H9 (cell line): Measurements from ENCODE around the gene CEP164. TPM values are rescaled to one million over a fixed set of nuclear protein-coding genes. Genes with fewer than 3 reads are reported as not detected.

Experiments
- DNase-seq: peaks from one replicate; pipeline ENCODE4 v3.0.0-alpha.2; 2017
- H2AFZ ChIP-seq: one replicate; pipeline ENCODE4 v1.6.1; 2013; ENCODE audit warnings: mild to moderate bottlenecking, low read length, control low read depth, moderate library complexity
- H2AK5ac ChIP-seq: 2 replicates; pipeline ENCODE4 v1.6.1; 2013; ENCODE audit warnings: low read length, control low read depth, mixed read lengths; ENCODE audit not compliant: insufficient read length
- H2BK120ac ChIP-seq: one replicate; pipeline ENCODE4 v1.6.1; 2013; ENCODE audit warnings: low read depth, mild to moderate bottlenecking, low read length, control low read depth, inconsistent platforms; ENCODE audit not compliant: poor library complexity, severe bottlenecking
- H2BK12ac ChIP-seq: 2 replicates; pipeline ENCODE4 v1.6.1; 2013; ENCODE audit warnings: low read length, control low read depth, mixed read lengths, low read depth; ENCODE audit not compliant: insufficient read length
- H2BK15ac ChIP-seq: 2 replicates; pipeline ENCODE4 v1.6.1; 2013; ENCODE audit warnings: low read depth, low read length, control low read depth
- H2BK20ac ChIP-seq: one replicate; pipeline ENCODE4 v1.6.1; 2013; ENCODE audit warnings: low read depth, mild to moderate bottlenecking, low read length, control low read depth, inconsistent platforms; ENCODE audit not compliant: poor library complexity, severe bottlenecking
- H2BK5ac ChIP-seq: 2 replicates; pipeline ENCODE4 v1.6.1; 2013; ENCODE audit warnings: low read length, control low read depth, mixed read lengths; ENCODE audit not compliant: insufficient read length
- H3K14ac ChIP-seq: 2 replicates; pipeline ENCODE4 v1.6.1; 2013; ENCODE audit warnings: low read length, control low read depth; ENCODE audit not compliant: insufficient read depth
- H3K18ac ChIP-seq: 2 replicates; pipeline ENCODE4 v1.6.1; 2013; ENCODE audit warnings: low read depth, mild to moderate bottlenecking, mixed read lengths, low read length, control low read depth; ENCODE audit not compliant: insufficient read length
- H3K23ac ChIP-seq: 2 replicates; pipeline ENCODE4 v1.6.1; 2013; ENCODE audit warnings: low read length, control low read depth, mixed read lengths, low read depth; ENCODE audit not compliant: insufficient read length
- H3K23me2 ChIP-seq: 2 replicates; pipeline ENCODE4 v1.6.1; 2013; ENCODE audit warnings: low read depth, mild to moderate bottlenecking, mixed read lengths, low read length, control low read depth; ENCODE audit not compliant: insufficient read length, poor library complexity, severe bottlenecking
- H3K27ac ChIP-seq: 2 replicates; pipeline ENCODE4 v1.5.1; 2013; ENCODE audit warnings: low read length, control low read depth, mixed read lengths, low read depth; ENCODE audit not compliant: insufficient read length
- H3K27me3 ChIP-seq: 2 replicates; pipeline ENCODE4 v1.6.1; 2013; ENCODE audit warnings: low read length, control low read depth, inconsistent platforms; ENCODE audit not compliant: insufficient read depth
- H3K4ac ChIP-seq: 2 replicates; pipeline ENCODE4 v1.6.1; 2013; ENCODE audit warnings: low read depth, mild to moderate bottlenecking, control low read depth, inconsistent platforms, low read length, moderate library complexity
- H3K4me1 ChIP-seq: 2 replicates; pipeline ENCODE4 v1.6.1; 2013; ENCODE audit warnings: low read length, control low read depth, inconsistent platforms; ENCODE audit not compliant: insufficient read depth
- H3K4me2 ChIP-seq: 2 replicates; pipeline ENCODE4 v1.6.1; 2013; ENCODE audit warnings: low read length, control low read depth, mixed read lengths; ENCODE audit not compliant: insufficient read length, insufficient read depth
- H3K56ac ChIP-seq: 2 replicates; pipeline ENCODE4 v1.6.1; 2013; ENCODE audit warnings: low read depth, mild to moderate bottlenecking, mixed read lengths, low read length, control low read depth; ENCODE audit not compliant: insufficient read length
- H3K79me1 ChIP-seq: 2 replicates; pipeline ENCODE4 v1.6.1; 2013; ENCODE audit warnings: low read depth, mild to moderate bottlenecking, moderate library complexity, low read length, control low read depth, inconsistent platforms; ENCODE audit not compliant: insufficient read depth, poor library complexity, severe bottlenecking
- H3K79me2 ChIP-seq: 2 replicates; pipeline ENCODE4 v1.6.1; 2013; ENCODE audit warnings: low read length, control low read depth, inconsistent platforms; ENCODE audit not compliant: insufficient read depth
- H3K9ac ChIP-seq: 2 replicates; pipeline ENCODE4 v1.6.1; 2013; ENCODE audit warnings: low read length, control low read depth, mixed read lengths; ENCODE audit not compliant: insufficient read length; ENCODE audit errors: extremely low read depth
- H3K9me3 ChIP-seq: one replicate; pipeline ENCODE4 v1.6.1; 2013; ENCODE audit warnings: low read depth, low read length, inconsistent platforms; ENCODE audit not compliant: control insufficient read depth
- H3T11ph ChIP-seq: one replicate; pipeline ENCODE4 v1.6.1; 2013; ENCODE audit warnings: mild to moderate bottlenecking, low read length, control low read depth, inconsistent platforms
- H4K20me1 ChIP-seq: one replicate; pipeline ENCODE4 v1.6.1; 2013; ENCODE audit not compliant: control insufficient read depth, insufficient read length, insufficient read depth
- H4K5ac ChIP-seq: 2 replicates; pipeline ENCODE4 v1.6.1; 2013; ENCODE audit warnings: low read depth, mild to moderate bottlenecking, mixed read lengths, low read length, control low read depth; ENCODE audit not compliant: insufficient read length
- H4K8ac ChIP-seq: replicated peaks from 2 replicates; pipeline ENCODE4 v1.6.1; 2013; ENCODE audit warnings: low read length, control low read depth, mixed read lengths, low read depth; ENCODE audit not compliant: insufficient read length
- H4K91ac ChIP-seq: 2 replicates; pipeline ENCODE4 v1.6.1; 2013; ENCODE audit warnings: low read depth, mild to moderate bottlenecking, moderate library complexity, mixed read lengths, low read length, control low read depth; ENCODE audit not compliant: insufficient read length
- H3K27ac Mint-ChIP-seq, 3 experiments: 2 replicates in 2 of 3; 3 replicates in 1 of 3; pipeline ENCODE4 v1.8.0; 2020 to 2021; ENCODE audit warnings: mixed read lengths in 3 of 3, mild to moderate bottlenecking in 1 of 3, moderate library complexity in 1 of 3
- H3K27me3 Mint-ChIP-seq: 2 replicates; pipeline ENCODE4 v1.8.0; 2021; ENCODE audit warnings: low read depth, mild to moderate bottlenecking, moderate library complexity, mixed read lengths
- H3K36me3 Mint-ChIP-seq, 3 experiments: 2 replicates in 2 of 3; 3 replicates in 1 of 3; pipeline ENCODE4 v1.8.0; 2020 to 2021; ENCODE audit warnings: low read depth in 3 of 3, mixed read lengths in 3 of 3; ENCODE audit not compliant: insufficient read depth in 1 of 3
- H3K4me1 Mint-ChIP-seq, 2 experiments: 2 replicates each; pipeline ENCODE4 v1.8.0; 2020; ENCODE audit warnings: mixed read lengths in 2 of 2
- H3K4me3 Mint-ChIP-seq, 2 experiments: 2 replicates in 1 of 2; 3 replicates in 1 of 2; pipeline ENCODE4 v1.8.0; 2020 to 2021; ENCODE audit warnings: mild to moderate bottlenecking in 2 of 2, mixed read lengths in 2 of 2, moderate library complexity in 1 of 2
- H3K9me3 Mint-ChIP-seq, 2 experiments: 2 replicates in 1 of 2; 3 replicates in 1 of 2; pipeline ENCODE4 v1.8.0; 2020; ENCODE audit warnings: mild to moderate bottlenecking in 2 of 2, mixed read lengths in 2 of 2, moderate library complexity in 1 of 2
- WGBS: extraction: QIAGEN DNeasy Blood & Tissue Kit; methylation state at CpG from one replicate; pipeline ENCODE4 v1.1.7; 2013; ENCODE audit warnings: missing lambda C conversion rate, low lambda C conversion rate, mixed read lengths; ENCODE audit not compliant: insufficient read length; ENCODE audit errors: extremely low coverage; 5-methylcytosine and 5-hydroxymethylcytosine counted together
- total RNA-seq: library from RNA; stranded (reverse); gene quantifications from 2 replicates; pipeline ENCODE4 v1.2.1, GENCODE V29; 2021
- TF ChIP-seq, protein P1 (sequence below): fragments of 200-600 bp; sonication (generic); conservative IDR thresholded peaks from 3 replicates; pipeline ENCODE4 v1.8.0; 2021; ENCODE audit warnings: antibody characterized with exemption, mild to moderate bottlenecking

CEP164 gene
- total RNA-seq, 1 experiment from 2014 or later = 24.9 TPM

DNA sequence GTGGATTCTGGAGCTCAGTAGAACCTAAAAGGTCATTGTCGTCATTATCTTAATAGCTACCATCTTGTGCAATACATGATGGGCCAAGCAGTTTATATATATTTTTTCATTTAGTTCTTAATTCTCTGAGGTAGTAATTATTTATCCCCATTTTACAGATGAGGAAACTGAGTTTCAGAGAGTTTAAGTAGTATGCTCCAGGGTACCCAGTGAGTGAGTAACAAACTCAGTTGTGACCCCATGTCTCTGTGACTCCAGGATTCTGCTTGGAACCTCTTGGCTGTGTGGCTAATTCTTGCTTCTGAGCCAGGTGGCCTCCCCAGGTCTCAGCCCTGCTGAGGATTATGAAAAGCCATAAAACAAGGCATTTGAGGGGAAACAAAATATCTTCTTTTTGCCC, 82.6 kb downstream of the CEP164 start:
- no peak overlapping the region for H3T11ph ChIP-seq
- H3K14ac ChIP-seq = no peak overlapping the region
- TF ChIP-seq, protein P1, sequence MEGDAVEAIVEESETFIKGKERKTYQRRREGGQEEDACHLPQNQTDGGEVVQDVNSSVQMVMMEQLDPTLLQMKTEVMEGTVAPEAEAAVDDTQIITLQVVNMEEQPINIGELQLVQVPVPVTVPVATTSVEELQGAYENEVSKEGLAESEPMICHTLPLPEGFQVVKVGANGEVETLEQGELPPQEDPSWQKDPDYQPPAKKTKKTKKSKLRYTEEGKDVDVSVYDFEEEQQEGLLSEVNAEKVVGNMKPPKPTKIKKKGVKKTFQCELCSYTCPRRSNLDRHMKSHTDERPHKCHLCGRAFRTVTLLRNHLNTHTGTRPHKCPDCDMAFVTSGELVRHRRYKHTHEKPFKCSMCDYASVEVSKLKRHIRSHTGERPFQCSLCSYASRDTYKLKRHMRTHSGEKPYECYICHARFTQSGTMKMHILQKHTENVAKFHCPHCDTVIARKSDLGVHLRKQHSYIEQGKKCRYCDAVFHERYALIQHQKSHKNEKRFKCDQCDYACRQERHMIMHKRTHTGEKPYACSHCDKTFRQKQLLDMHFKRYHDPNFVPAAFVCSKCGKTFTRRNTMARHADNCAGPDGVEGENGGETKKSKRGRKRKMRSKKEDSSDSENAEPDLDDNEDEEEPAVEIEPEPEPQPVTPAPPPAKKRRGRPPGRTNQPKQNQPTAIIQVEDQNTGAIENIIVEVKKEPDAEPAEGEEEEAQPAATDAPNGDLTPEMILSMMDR = no peak
- no peak overlapping the region for H3K27ac ChIP-seq
- H3K4me1 Mint-ChIP-seq = peaks cover 17 to 20% of the 10 kb centered on the region in 2 experiments
- H3K4me3 Mint-ChIP-seq = no peak overlapping the region
- no peak overlapping the region for H2BK5ac ChIP-seq
- no peak overlapping the region for H3K27ac Mint-ChIP-seq
- H2BK15ac ChIP-seq = no peak overlapping the region
- no peak overlapping the region for H3K23ac ChIP-seq
- no peaks in the 10 kb centered on the region for H3K23me2 ChIP-seq
- H3K27me3 ChIP-seq = no peaks in the 10 kb centered on the region
- H2BK20ac ChIP-seq = no peak overlapping the region
- H3K9ac ChIP-seq = no peak overlapping the region
- no peak overlapping the region for H4K8ac ChIP-seq
- H3K27me3 Mint-ChIP-seq = no peaks in the 10 kb centered on the region; the same call in 1 of the 2 replicates
- peaks cover 5% of the 10 kb centered on the region for H3K9me3 ChIP-seq
- no peak overlapping the region for H3K4ac ChIP-seq
- H3K4me1 ChIP-seq = no peaks in the 10 kb centered on the region; the same call in 1 of the 2 replicates
- DNase-seq = no peak
- H3K56ac ChIP-seq = no peak overlapping the region
- H2AFZ ChIP-seq = no peak overlapping the region
- no peak overlapping the region for H2AK5ac ChIP-seq
- no peak overlapping the region for H2BK120ac ChIP-seq
- H4K91ac ChIP-seq = no peak overlapping the region
- no CpG with 5 or more reads among the region's 1 CpG for WGBS
- H4K20me1 ChIP-seq = no peaks in the 10 kb centered on the region
- H3K36me3 Mint-ChIP-seq = peaks cover 30 to 38% (median 36%) of the 10 kb centered on the region in 3 experiments
- no peak overlapping the region for H2BK12ac ChIP-seq
- no peaks in the 10 kb centered on the region for H3K79me1 ChIP-seq
- H3K79me2 ChIP-seq = no peaks in the 10 kb centered on the region
- no peak overlapping the region for H3K18ac ChIP-seq
- H3K9me3 Mint-ChIP-seq = peaks cover 14 to 16% of the 10 kb centered on the region in 2 experiments
- H4K5ac ChIP-seq = no peak overlapping the region
- H3K4me2 ChIP-seq = no peak overlapping the region
